Caco-2 (cell line): ENCODE data around the gene ACR. TPM values are rescaled to one million over a fixed set of nuclear protein-coding genes. Genes with fewer than 3 reads are reported as not detected.

Experiments
- BruUV-seq: library from RNA; stranded (reverse); fragments of 400-500 nt; replicated peaks from 2 replicates; lab custom pipeline; 2021; lab: Mats Ljungman, UMichigan
- CTCF ChIA-PET: fragments of 300-600 bp; sonication (Branson Sonifier 250); formaldehyde crosslinking; loops from one replicate; lab custom pipeline; 2022; ENCODE audit warnings: antibody characterized with exemption; lab: Charles Lee
- POLR2A ChIA-PET: fragments of 300-600 bp; sonication (Branson Sonifier 250); formaldehyde crosslinking; loops from one replicate; lab custom pipeline; 2022; ENCODE audit warnings: antibody characterized with exemption; lab: Charles Lee
- DNase-seq, 2 experiments: peaks; one replicate each; pipeline versions ENCODE4 v3.0.0 to v3.0.0-alpha.2; 2020 to 2022
- H3K27me3 ChIP-seq: replicated peaks from 2 replicates; pipeline ENCODE4 v1.6.0; 2011; ENCODE audit warnings: low read length; ENCODE audit not compliant: control insufficient read depth, insufficient read depth
- H3K36me3 ChIP-seq: 2 replicates; pipeline ENCODE4 v1.5.1; 2011; ENCODE audit warnings: low read length; ENCODE audit not compliant: control insufficient read depth, insufficient read depth
- H3K4me1 ChIP-seq: fragments of 250-450 bp; sonication (Bioruptor Pico); 2 replicates; pipeline ENCODE4 v1.5.1; 2020; ENCODE audit warnings: mild to moderate bottlenecking
- H3K4me3 ChIP-seq: 2 replicates; pipeline ENCODE4 v1.5.1; 2011; ENCODE audit warnings: low read depth, mild to moderate bottlenecking, control low read depth, low read length
- H3K9me3 ChIP-seq: fragments of 250-450 bp; sonication (Bioruptor Pico); 2 replicates; pipeline ENCODE4 v1.5.1; 2020; ENCODE audit warnings: mild to moderate bottlenecking, moderate library complexity
- H3K27ac Mint-ChIP-seq: one replicate; pipeline ENCODE4 v1.8.0; 2022; ENCODE audit warnings: mixed read lengths; ENCODE audit not compliant: unreplicated experiment
- H3K27me3 Mint-ChIP-seq: one replicate; pipeline ENCODE4 v1.8.0; 2022; ENCODE audit warnings: mixed read lengths; ENCODE audit not compliant: insufficient read depth, unreplicated experiment
- H3K36me3 Mint-ChIP-seq: one replicate; pipeline ENCODE4 v1.8.0; 2022; ENCODE audit warnings: mild to moderate bottlenecking, mixed read lengths; ENCODE audit not compliant: insufficient read depth, unreplicated experiment
- H3K4me1 Mint-ChIP-seq: one replicate; pipeline ENCODE4 v1.8.0; 2022; ENCODE audit warnings: low read depth, mixed read lengths; ENCODE audit not compliant: unreplicated experiment
- H3K4me3 Mint-ChIP-seq: one replicate; pipeline ENCODE4 v1.8.0; 2022; ENCODE audit warnings: mild to moderate bottlenecking, moderate library complexity, mixed read lengths; ENCODE audit not compliant: unreplicated experiment
- H3K9me3 Mint-ChIP-seq: one replicate; pipeline ENCODE4 v1.8.0; 2022; ENCODE audit warnings: mixed read lengths; ENCODE audit not compliant: unreplicated experiment
- intact Hi-C: fragments of 100-400 bp; cut with micrococcal nuclease; formaldehyde crosslinking; loops from one replicate; pipeline ENCODE4 v1.10.0; 2022; ENCODE audit not compliant: unreplicated experiment
- total RNA-seq: library from RNA; stranded (reverse); gene quantifications from 2 replicates; pipeline ENCODE4 v1.2.3, GENCODE V29; 2022
- TF ChIP-seq, protein P1 (sequence below), 2 experiments: fragments of 200-600 bp in 1 of 2; IDR thresholded peaks; 1 replicate in 1 of 2; 2 replicates in 1 of 2; pipeline versions ENCODE4 v1.5.1 to v1.8.0; 2011 to 2022; ENCODE audit warnings: antibody characterized with exemption in 1 of 2, control low read depth in 1 of 2, inconsistent platforms in 1 of 2, low read depth in 1 of 2, low read length in 1 of 2, mild to moderate bottlenecking in 1 of 2, moderate library complexity in 1 of 2; ENCODE audit not compliant: insufficient read depth in 1 of 2, severe bottlenecking in 1 of 2, unreplicated experiment in 1 of 2

The ACR gene
- total RNA-seq, 1 experiment from 2014 or later: not detected

- Histone ChIP-seq H3K36me3 (no peaks in the 10 kb centered on the region), H3K4me3 (no peak overlapping the region), H3K27me3 (no peaks in the 10 kb centered on the region), H3K9me3 (no peaks in the 10 kb centered on the region), H3K4me1 (no peaks in the 10 kb centered on the region)
- TF ChIP-seq, protein P1, sequence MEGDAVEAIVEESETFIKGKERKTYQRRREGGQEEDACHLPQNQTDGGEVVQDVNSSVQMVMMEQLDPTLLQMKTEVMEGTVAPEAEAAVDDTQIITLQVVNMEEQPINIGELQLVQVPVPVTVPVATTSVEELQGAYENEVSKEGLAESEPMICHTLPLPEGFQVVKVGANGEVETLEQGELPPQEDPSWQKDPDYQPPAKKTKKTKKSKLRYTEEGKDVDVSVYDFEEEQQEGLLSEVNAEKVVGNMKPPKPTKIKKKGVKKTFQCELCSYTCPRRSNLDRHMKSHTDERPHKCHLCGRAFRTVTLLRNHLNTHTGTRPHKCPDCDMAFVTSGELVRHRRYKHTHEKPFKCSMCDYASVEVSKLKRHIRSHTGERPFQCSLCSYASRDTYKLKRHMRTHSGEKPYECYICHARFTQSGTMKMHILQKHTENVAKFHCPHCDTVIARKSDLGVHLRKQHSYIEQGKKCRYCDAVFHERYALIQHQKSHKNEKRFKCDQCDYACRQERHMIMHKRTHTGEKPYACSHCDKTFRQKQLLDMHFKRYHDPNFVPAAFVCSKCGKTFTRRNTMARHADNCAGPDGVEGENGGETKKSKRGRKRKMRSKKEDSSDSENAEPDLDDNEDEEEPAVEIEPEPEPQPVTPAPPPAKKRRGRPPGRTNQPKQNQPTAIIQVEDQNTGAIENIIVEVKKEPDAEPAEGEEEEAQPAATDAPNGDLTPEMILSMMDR (IDR thresholded peaks at IDR 0.05; ENCODE audit: insufficient read depth in 1 of 2, low read depth in 1 of 2, low read length in 1 of 2, severe bottlenecking in 1 of 2, unreplicated experiment in 1 of 2): no peak
- no peaks in the 10 kb centered on the region for H3K4me1 Mint-ChIP-seq
- no peaks in the 10 kb centered on the region for H3K9me3 Mint-ChIP-seq
- no peak overlapping the region for H3K27ac Mint-ChIP-seq
- ChIA-PET CTCF (no interaction called here), POLR2A (no interaction called here)
- no peak for DNase-seq
- no TSS peak for BruUV-seq
- peaks cover 4% of the 10 kb centered on the region for H3K36me3 Mint-ChIP-seq
- no peaks in the 10 kb centered on the region for H3K27me3 Mint-ChIP-seq
- intact Hi-C loops: no loop called here
- H3K4me3 Mint-ChIP-seq: no peak overlapping the region
Measured at GRCh38 chr22:50722716-50723428, 15.1 kb upstream of the ACR start.

GRCh38 chr22:50723991-50724390, 14.0 kb upstream of the ACR start:
- intact Hi-C loops: no loop called here
- H3K4me1 Mint-ChIP-seq: no peaks in the 10 kb centered on the region
- TF ChIP-seq, protein P1 (IDR thresholded peaks at IDR 0.05; ENCODE audit: insufficient read depth in 1 of 2, low read depth in 1 of 2, low read length in 1 of 2, severe bottlenecking in 1 of 2, unreplicated experiment in 1 of 2): no peak
- H3K27me3 Mint-ChIP-seq: no peaks in the 10 kb centered on the region
- ChIA-PET POLR2A (no interaction called here), CTCF (no interaction called here)
- BruUV-seq: no TSS peak
- no peak overlapping the region for H3K4me3 Mint-ChIP-seq
- Histone ChIP-seq H3K27me3 (no peaks in the 10 kb centered on the region), H3K9me3 (no peaks in the 10 kb centered on the region), H3K36me3 (no peaks in the 10 kb centered on the region), H3K4me1 (no peaks in the 10 kb centered on the region), H3K4me3 (no peak overlapping the region)
- H3K27ac Mint-ChIP-seq: no peak overlapping the region
- peaks cover 4% of the 10 kb centered on the region for H3K36me3 Mint-ChIP-seq
- no peaks in the 10 kb centered on the region for H3K9me3 Mint-ChIP-seq
- DNase-seq: no peak

- Mint-ChIP-seq H3K4me1 (no peaks in the 10 kb centered on the region), H3K27ac (no peak overlapping the region), H3K36me3 (peaks cover 4% of the 10 kb centered on the region), H3K9me3 (no peaks in the 10 kb centered on the region), H3K4me3 (no peak overlapping the region), H3K27me3 (no peaks in the 10 kb centered on the region)
- H3K9me3 ChIP-seq: no peaks in the 10 kb centered on the region
- intact Hi-C loops: no loop called here
- no peaks in the 10 kb centered on the region for H3K27me3 ChIP-seq
- DNase-seq: no peak
- no TSS peak for BruUV-seq
- CTCF ChIA-PET: no interaction called here
- H3K4me1 ChIP-seq: no peaks in the 10 kb centered on the region
- no peaks in the 10 kb centered on the region for H3K36me3 ChIP-seq
- POLR2A ChIA-PET: no interaction called here
- TF ChIP-seq, protein P1 (IDR thresholded peaks at IDR 0.05; ENCODE audit: insufficient read depth in 1 of 2, low read depth in 1 of 2, low read length in 1 of 2, severe bottlenecking in 1 of 2, unreplicated experiment in 1 of 2): no peak
- no peak overlapping the region for H3K4me3 ChIP-seq
Measured at GRCh38 chr22:50724616-50725015, 13.4 kb upstream of the ACR start.
